CD4-positive, CD25-positive, alpha-beta regulatory T cell (primary cell): ENCODE measurements around the gene ZMYND8. TPM values are rescaled to one million over a fixed set of nuclear protein-coding genes. Genes with fewer than 3 reads are reported as not detected.
"Not testable (repeated sequence)": the region's sequence is repeated elsewhere in the genome, so short reads cannot be mapped to it uniquely, and the experiment has no call there.

Experiments
- ATAC-seq, 2 donors: fragments of 150-1000 bp; cut with Tn5 transposase; one replicate each; pipeline ENCODE4 v1.10.0; 2021; ENCODE audit warnings: low read depth in 2 of 2, moderate number of reproducible peaks in 2 of 2, moderate library complexity in 1 of 2
- DNase-seq, 3 donors: peaks; one replicate each; pipeline versions ENCODE4 v3.0.0 to v3.0.0-alpha.2; 2012 to 2022; ENCODE audit warnings: mixed read lengths in 1 of 3
- H3K27ac ChIP-seq: one replicate; pipeline ENCODE4 v1.7.0; 2013; ENCODE audit warnings: mild to moderate bottlenecking, low read length; ENCODE audit not compliant: insufficient read depth, poor library complexity, severe bottlenecking
- H3K27me3 ChIP-seq: one replicate; pipeline ENCODE4 v1.7.0; 2013; ENCODE audit warnings: low read length; ENCODE audit not compliant: control insufficient read depth, insufficient read depth
- H3K36me3 ChIP-seq: one replicate; pipeline ENCODE4 v1.7.0; 2013; ENCODE audit warnings: mild to moderate bottlenecking, low read length, moderate library complexity; ENCODE audit not compliant: control insufficient read depth, insufficient read depth
- H3K4me1 ChIP-seq: 2 replicates; pipeline ENCODE4 v1.7.0; 2013; ENCODE audit warnings: mild to moderate bottlenecking, low read length; ENCODE audit not compliant: insufficient read depth, control insufficient read depth, poor library complexity, severe bottlenecking
- H3K4me3 ChIP-seq: one replicate; pipeline ENCODE4 v1.7.0; 2013; ENCODE audit warnings: low read depth, mild to moderate bottlenecking, low read length, moderate library complexity
- H3K9me3 ChIP-seq, 2 experiments: 1 replicate in 1 of 2; 2 replicates in 1 of 2; pipeline ENCODE4 v1.7.0; 2013; ENCODE audit warnings: low read length in 2 of 2, mild to moderate bottlenecking in 1 of 2, moderate library complexity in 1 of 2; ENCODE audit not compliant: control insufficient read depth in 2 of 2
- H3K27ac Mint-ChIP-seq, 3 donors: one replicate each; pipeline ENCODE4 v1.8.0; 2020 to 2022; ENCODE audit warnings: mild to moderate bottlenecking in 3 of 3, mixed read lengths in 3 of 3, moderate library complexity in 2 of 3
- H3K27me3 Mint-ChIP-seq: one replicate; pipeline ENCODE4 v1.8.0; 2022; ENCODE audit warnings: mild to moderate bottlenecking, mixed read lengths
- H3K36me3 Mint-ChIP-seq: one replicate; pipeline ENCODE4 v1.8.0; 2020; ENCODE audit warnings: mixed read lengths
- H3K4me1 Mint-ChIP-seq, 4 donors: one replicate each; pipeline ENCODE4 v1.8.0; 2020 to 2022; ENCODE audit warnings: mixed read lengths in 4 of 4, mild to moderate bottlenecking in 1 of 4
- H3K4me3 Mint-ChIP-seq, 4 donors: one replicate each; pipeline ENCODE4 v1.8.0; 2020 to 2022; ENCODE audit warnings: mild to moderate bottlenecking in 4 of 4, mixed read lengths in 4 of 4, moderate library complexity in 3 of 4
- H3K9me3 Mint-ChIP-seq, 7 donors: one replicate each; pipeline ENCODE4 v1.8.0; 2020 to 2022; ENCODE audit warnings: mixed read lengths in 7 of 7, mild to moderate bottlenecking in 3 of 7, moderate library complexity in 2 of 7
- polyA plus RNA-seq, 4 donors: library from polyadenylated mRNA; unstranded; fragments of 300-500 nt; fragmentation: Illumina TruSeq; gene quantifications; one replicate each; pipeline ENCODE4 v1.2.3, GENCODE V29; 2021
- total RNA-seq: library from RNA; stranded (reverse); gene quantifications from one replicate; pipeline ENCODE4 v1.2.3, GENCODE V29; 2022

ZMYND8 gene
- total and polyA plus RNA-seq, 5 donors from 2014 or later: 7.5 to 47.2 (median 8.9) TPM

DNA sequence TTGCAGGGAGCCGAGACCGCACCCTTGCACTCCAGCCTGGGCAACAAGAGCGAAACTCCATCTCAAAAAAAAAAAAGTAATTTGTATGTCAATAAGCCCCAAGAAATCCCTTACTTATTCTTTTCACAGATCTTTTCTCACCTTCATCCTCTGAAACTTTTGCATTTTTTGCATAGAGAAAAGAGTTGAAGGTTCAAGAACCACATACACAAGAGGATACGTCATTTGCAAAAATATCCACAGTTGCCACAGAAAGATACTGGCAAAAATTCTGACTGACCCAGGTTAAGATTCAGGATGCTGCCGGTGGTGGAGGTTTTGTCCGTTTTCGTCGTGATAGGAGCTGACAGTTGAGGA lies 94.5 kb downstream of the ZMYND8 start:
- Histone ChIP-seq H3K27me3 (no peaks in the 10 kb centered on the region), H3K27ac (no peak overlapping the region), H3K36me3 (peaks cover 49% of the 10 kb centered on the region), H3K4me3 (no peak overlapping the region), H3K9me3 (no peaks in the 10 kb centered on the region), H3K4me1 (no peaks in the 10 kb centered on the region)
- no peaks in the 10 kb centered on the region for H3K27me3 Mint-ChIP-seq
- peaks cover 7 to 29% (median 17%) of the 10 kb centered on the region in 4 donors for H3K4me1 Mint-ChIP-seq
- no peak overlapping the region for H3K4me3 Mint-ChIP-seq
- H3K36me3 Mint-ChIP-seq: peaks cover 33% of the 10 kb centered on the region
- DNase-seq (no peak), ATAC-seq (no peak)
- H3K27ac Mint-ChIP-seq: peak overlapping the region in 1 of 3 donors; percentile 2
- no peaks in the 10 kb centered on the region for H3K9me3 Mint-ChIP-seq

DNA sequence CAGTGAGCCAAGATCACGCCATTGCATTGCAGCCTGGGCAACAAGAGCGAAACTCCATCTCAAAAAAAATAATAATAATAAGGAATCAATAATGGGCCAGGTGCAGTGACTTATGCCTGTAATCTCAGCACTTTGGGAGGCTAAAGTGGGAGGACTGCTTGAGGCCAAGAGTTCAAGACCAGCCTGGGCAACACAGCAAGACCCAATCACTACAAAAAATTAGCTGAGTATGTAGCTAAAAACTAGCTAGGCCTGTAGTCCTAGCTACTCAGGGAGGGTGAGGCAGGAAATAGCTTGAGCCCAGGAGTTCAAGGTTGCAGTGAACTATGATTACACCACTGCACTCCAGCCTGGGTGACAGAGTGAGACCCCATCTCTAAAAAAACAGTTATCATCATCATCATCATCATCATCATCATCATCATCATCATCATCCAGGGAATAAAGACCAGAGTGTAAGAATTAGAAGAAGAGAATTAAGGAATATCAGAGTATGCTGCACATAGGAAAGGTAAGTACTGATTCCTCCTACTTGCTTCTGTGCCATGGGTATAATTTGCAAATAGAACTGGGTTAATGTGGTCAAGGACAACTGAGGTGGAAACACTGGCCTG lies 95.2 kb downstream of the ZMYND8 start:
- H3K9me3 Mint-ChIP-seq, H3K9me3 ChIP-seq, H3K4me3 ChIP-seq, H3K27ac Mint-ChIP-seq, H3K27me3 Mint-ChIP-seq, ATAC-seq, H3K27ac ChIP-seq, DNase-seq, H3K27me3 ChIP-seq, H3K4me3 Mint-ChIP-seq, H3K4me1 ChIP-seq: not testable (repeated sequence)
- H3K36me3 ChIP-seq: peaks cover 54% of the 10 kb centered on the region
- Mint-ChIP-seq H3K36me3 (peaks cover 33% of the 10 kb centered on the region), H3K4me1 (peaks cover under 1 to 23% (median 14%) of the 10 kb centered on the region in 4 donors)

DNA sequence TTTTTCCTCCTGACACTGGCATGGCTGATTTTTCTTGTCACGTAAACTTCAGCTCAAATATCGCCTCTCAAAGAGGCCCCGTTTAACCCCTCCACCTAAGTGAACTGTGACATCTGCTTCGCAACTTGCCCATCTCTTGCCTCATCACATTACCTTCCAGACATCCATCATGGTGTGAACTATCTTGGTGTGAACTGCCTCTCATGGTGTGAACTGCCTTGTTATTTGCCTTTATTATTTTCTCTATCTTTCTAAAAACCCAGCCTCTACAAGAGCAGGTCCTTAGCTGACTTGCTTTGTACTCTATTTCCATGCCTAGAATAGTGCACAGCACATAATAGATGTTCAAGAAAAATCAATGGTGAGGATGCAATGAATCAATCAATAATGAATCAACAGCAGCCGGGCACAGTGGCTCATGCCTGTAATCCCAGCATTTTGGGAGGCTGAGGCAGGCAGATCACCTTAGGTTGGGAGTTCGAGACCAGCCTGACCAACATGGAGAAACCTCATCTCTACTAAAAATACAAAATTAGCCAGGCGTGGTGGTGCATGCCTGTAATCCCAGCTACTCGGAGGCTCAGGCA lies 95.9 kb downstream of the ZMYND8 start:
- ATAC-seq, H3K27ac ChIP-seq, H3K27me3 ChIP-seq, H3K4me1 ChIP-seq, DNase-seq, H3K4me3 ChIP-seq, H3K9me3 ChIP-seq, H3K4me3 Mint-ChIP-seq, H3K27ac Mint-ChIP-seq, H3K9me3 Mint-ChIP-seq, H3K27me3 Mint-ChIP-seq: not testable (repeated sequence)
- peaks cover 33% of the 10 kb centered on the region for H3K36me3 Mint-ChIP-seq
- peaks cover 0 to 20% (median 14%) of the 10 kb centered on the region in 4 donors for H3K4me1 Mint-ChIP-seq
- H3K36me3 ChIP-seq: peaks cover 54% of the 10 kb centered on the region

DNA sequence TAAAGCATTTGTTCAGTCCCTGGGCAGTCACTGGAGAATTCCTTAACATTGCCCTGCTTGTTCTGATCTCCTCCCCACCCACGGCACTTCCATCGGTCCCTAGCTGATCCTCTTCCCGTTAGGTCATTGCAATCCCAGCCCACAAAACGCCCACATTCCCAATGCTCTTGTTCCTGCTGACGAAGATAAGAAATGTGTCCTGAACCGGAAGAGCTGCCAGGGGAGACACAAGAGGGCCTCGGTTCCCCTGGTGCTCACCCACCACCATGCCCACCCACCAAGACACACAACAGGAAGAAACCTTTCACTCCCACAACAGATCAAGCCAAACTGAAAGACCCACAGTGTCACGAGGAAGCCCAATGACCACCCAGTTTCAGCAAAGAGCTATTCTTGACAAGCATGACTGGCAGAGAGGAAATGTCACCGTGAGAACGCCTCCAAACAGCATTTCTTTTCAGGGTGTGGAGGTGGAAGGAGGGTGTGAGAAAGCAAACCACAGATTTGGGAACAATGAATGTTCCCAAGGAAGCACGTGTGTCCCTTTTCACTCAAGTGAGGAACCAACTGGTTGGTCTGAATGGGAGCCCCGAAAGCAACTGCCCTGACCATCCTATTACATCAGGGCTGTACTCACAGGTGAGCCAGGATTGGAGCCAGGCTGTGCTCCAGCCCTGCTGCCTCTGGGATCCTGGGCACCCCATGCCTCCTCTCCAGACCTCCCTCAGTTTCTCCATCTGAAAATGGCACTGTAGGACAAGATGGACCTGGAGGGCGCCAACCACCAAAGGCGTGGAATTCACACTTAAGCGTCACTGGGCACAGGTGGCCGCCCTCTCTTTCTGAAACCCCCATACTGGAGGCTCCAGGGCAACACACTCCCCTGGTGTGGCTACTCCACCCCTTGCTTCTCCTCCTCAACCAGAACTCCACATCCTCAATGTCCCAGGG lies 97.5 kb downstream of the ZMYND8 start:
- Mint-ChIP-seq H3K4me3 (no peak overlapping the region), H3K36me3 (peaks cover 35% of the 10 kb centered on the region), H3K27ac (peak overlapping the region; percentile 33 to 88 (median 80)), H3K27me3 (no peaks in the 10 kb centered on the region), H3K4me1 (peaks cover 0 to 20% (median 14%) of the 10 kb centered on the region in 4 donors), H3K9me3 (no peaks in the 10 kb centered on the region)
- Histone ChIP-seq H3K9me3 (no peaks in the 10 kb centered on the region), H3K27ac (no peak overlapping the region), H3K4me3 (no peak overlapping the region), H3K36me3 (peaks cover 57% of the 10 kb centered on the region), H3K27me3 (no peaks in the 10 kb centered on the region), H3K4me1 (no peaks in the 10 kb centered on the region)
- DNase-seq: no peak
- no peak for ATAC-seq

DNA sequence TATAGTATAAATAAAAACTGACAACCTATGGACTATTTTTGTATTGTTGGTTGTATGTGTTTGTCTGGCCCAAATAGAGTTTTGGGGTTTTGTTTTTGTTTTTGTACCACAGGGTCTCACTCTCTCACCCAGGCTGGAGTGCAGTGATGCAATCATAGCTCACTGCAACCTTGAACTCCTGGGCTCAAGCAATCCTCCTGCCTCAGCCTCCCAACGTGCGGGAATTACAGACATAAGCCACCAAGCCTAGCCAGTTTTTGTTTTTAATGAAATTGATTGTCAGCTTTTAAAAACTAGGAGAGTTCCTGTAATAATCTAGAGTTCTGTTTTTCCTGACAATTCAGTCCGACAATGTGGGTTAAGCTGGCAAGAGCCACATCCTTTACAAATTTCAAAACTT lies 98.7 kb downstream of the ZMYND8 start:
- peak overlapping the region in 2 of 3 donors; percentile 75 to 88 for H3K27ac Mint-ChIP-seq
- H3K27ac ChIP-seq: no peak overlapping the region
- H3K36me3 Mint-ChIP-seq: peaks cover 40% of the 10 kb centered on the region
- peaks cover 60% of the 10 kb centered on the region for H3K36me3 ChIP-seq
- no peak overlapping the region for H3K4me3 ChIP-seq
- peaks cover 0 to 20% (median 14%) of the 10 kb centered on the region in 4 donors for H3K4me1 Mint-ChIP-seq
- H3K4me3 Mint-ChIP-seq: no peak overlapping the region
- H3K27me3 ChIP-seq: no peaks in the 10 kb centered on the region
- no peaks in the 10 kb centered on the region for H3K9me3 Mint-ChIP-seq
- H3K4me1 ChIP-seq: no peaks in the 10 kb centered on the region
- ATAC-seq: no peak
- H3K27me3 Mint-ChIP-seq: no peaks in the 10 kb centered on the region
- no peaks in the 10 kb centered on the region for H3K9me3 ChIP-seq
- no peak for DNase-seq

DNA sequence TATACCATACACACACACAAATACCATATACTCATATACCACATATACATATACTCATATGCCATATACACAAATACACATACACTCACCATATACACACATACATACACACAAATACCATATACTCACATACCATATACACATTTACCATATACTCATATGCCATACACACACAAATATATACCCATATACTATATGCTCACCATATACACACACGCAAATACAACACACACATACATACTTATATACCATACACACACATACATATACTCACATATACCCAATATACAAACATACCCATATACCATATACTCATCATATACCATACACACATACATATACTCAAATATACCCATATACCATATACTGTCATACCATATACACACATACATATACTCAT lies 99.2 kb downstream of the ZMYND8 start:
- Histone ChIP-seq H3K4me3 (no peak overlapping the region), H3K27ac (no peak overlapping the region), H3K27me3 (no peaks in the 10 kb centered on the region), H3K36me3 (peaks cover 56% of the 10 kb centered on the region), H3K9me3 (no peaks in the 10 kb centered on the region), H3K4me1 (no peaks in the 10 kb centered on the region)
- H3K27me3 Mint-ChIP-seq: no peaks in the 10 kb centered on the region
- no peaks in the 10 kb centered on the region for H3K9me3 Mint-ChIP-seq
- no peak overlapping the region for H3K4me3 Mint-ChIP-seq
- H3K4me1 Mint-ChIP-seq: peaks cover 0 to 20% (median 14%) of the 10 kb centered on the region in 4 donors
- peaks cover 36% of the 10 kb centered on the region for H3K36me3 Mint-ChIP-seq
- DNase-seq: no peak
- ATAC-seq: no peak
- H3K27ac Mint-ChIP-seq: peak overlapping the region in 1 of 3 donors; percentile 5

DNA sequence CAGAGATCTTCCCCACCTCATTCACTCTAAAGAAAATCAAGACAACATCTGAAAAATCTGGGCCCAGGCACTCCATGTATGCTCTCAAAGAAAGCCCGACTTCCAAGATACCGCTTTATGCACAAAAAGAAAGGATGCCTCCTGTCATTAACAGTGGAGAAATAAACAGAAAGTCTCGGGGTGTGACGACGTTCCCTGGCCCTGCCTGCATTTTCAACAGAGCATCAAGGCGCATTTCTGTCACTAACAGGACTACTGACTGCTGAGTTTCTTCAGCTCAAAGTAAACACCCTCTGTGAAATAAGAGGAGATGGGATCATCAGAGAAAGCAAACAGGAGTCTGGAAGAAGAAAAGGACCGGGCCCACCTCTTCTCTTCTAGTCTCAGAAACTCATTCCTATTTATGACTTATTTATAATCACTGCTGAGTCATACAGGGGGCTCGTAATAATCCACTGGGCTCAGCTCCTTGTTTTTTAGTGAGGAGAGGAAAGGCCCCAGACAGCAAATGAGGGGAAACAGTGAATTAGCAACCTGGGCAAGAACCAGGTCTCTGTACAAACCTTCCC lies 99.7 kb downstream of the ZMYND8 start:
- Mint-ChIP-seq H3K27me3 (no peaks in the 10 kb centered on the region), H3K4me3 (no peak overlapping the region), H3K9me3 (no peaks in the 10 kb centered on the region), H3K4me1 (peaks cover 0 to 20% (median 14%) of the 10 kb centered on the region in 4 donors), H3K27ac (peak overlapping the region in 2 of 3 donors; percentile 5 to 14), H3K36me3 (peaks cover 31% of the 10 kb centered on the region)
- no peak overlapping the region for H3K4me3 ChIP-seq
- H3K4me1 ChIP-seq: no peaks in the 10 kb centered on the region
- no peaks in the 10 kb centered on the region for H3K9me3 ChIP-seq
- H3K36me3 ChIP-seq: peaks cover 52% of the 10 kb centered on the region
- H3K27me3 ChIP-seq: no peaks in the 10 kb centered on the region
- no peak for DNase-seq
- H3K27ac ChIP-seq: no peak overlapping the region
- no peak for ATAC-seq
